Thoracic aorta (tissue), 2 donors: Measurements from ENCODE around the gene TP53. TPM values are rescaled to one million over a fixed set of nuclear protein-coding genes. Genes with fewer than 3 reads are reported as not detected.
A peak's percentile ranks its signal among the peaks of the same experiment; 100 is the strongest.

Experiments
- ATAC-seq: fragments of 150-250 bp; one replicate; pipeline ENCODE4 v1.8.0; 2017; ENCODE audit warnings: low read depth; ENCODE audit not compliant: insufficient number of reproducible peaks, low FRiP score
- DNase-seq: peaks from one replicate; pipeline ENCODE4 v3.0.0-alpha.2; 2020; ENCODE audit warnings: low spot score
- H3K27ac ChIP-seq, 2 donors: fragments of 200-600 bp; sonication (generic); 1 replicate in 1 of 2; 2 replicates in 1 of 2; pipeline ENCODE4 v1.5.1; 2016; ENCODE audit warnings: mild to moderate bottlenecking in 2 of 2, moderate library complexity in 2 of 2
- H3K27me3 ChIP-seq: fragments of 200-600 bp; sonication (generic); replicated peaks from 2 replicates; pipeline ENCODE4 v1.6.0; 2016; ENCODE audit warnings: mild to moderate bottlenecking; ENCODE audit not compliant: insufficient read depth
- H3K36me3 ChIP-seq: fragments of 200-600 bp; sonication (generic); one replicate; pipeline ENCODE4 v1.5.1; 2016
- H3K4me1 ChIP-seq, 2 donors: fragments of 200-600 bp; sonication (generic); 1 replicate in 1 of 2; 2 replicates in 1 of 2; pipeline versions ENCODE4 v1.5.1 to v1.6.0; 2016; ENCODE audit warnings: low read depth in 2 of 2, mild to moderate bottlenecking in 1 of 2; ENCODE audit not compliant: control insufficient read depth in 1 of 2
- H3K4me3 ChIP-seq: fragments of 200-600 bp; sonication (generic); 2 replicates; pipeline ENCODE4 v1.5.1; 2016; ENCODE audit warnings: mild to moderate bottlenecking
- H3K9me3 ChIP-seq: fragments of 200-600 bp; sonication (generic); 2 replicates; pipeline ENCODE4 v1.5.1; 2016
- total RNA-seq, 2 donors: library from RNA; depleted of rRNA; stranded (reverse); fragments of >200 nt; gene quantifications; one replicate each; pipeline versions ENCODE4 v1.1.0 to v1.2.3, GENCODE V29; 2016
- TF ChIP-seq, protein P1 (sequence below): fragments of 200-600 bp; sonication (generic); IDR thresholded peaks from one replicate; pipeline ENCODE4 v1.5.1; 2019; ENCODE audit warnings: antibody characterized with exemption

TP53 gene
- total RNA-seq, 2 donors from 2014 or later, result 16.8 to 23.7 TPM

DNA sequence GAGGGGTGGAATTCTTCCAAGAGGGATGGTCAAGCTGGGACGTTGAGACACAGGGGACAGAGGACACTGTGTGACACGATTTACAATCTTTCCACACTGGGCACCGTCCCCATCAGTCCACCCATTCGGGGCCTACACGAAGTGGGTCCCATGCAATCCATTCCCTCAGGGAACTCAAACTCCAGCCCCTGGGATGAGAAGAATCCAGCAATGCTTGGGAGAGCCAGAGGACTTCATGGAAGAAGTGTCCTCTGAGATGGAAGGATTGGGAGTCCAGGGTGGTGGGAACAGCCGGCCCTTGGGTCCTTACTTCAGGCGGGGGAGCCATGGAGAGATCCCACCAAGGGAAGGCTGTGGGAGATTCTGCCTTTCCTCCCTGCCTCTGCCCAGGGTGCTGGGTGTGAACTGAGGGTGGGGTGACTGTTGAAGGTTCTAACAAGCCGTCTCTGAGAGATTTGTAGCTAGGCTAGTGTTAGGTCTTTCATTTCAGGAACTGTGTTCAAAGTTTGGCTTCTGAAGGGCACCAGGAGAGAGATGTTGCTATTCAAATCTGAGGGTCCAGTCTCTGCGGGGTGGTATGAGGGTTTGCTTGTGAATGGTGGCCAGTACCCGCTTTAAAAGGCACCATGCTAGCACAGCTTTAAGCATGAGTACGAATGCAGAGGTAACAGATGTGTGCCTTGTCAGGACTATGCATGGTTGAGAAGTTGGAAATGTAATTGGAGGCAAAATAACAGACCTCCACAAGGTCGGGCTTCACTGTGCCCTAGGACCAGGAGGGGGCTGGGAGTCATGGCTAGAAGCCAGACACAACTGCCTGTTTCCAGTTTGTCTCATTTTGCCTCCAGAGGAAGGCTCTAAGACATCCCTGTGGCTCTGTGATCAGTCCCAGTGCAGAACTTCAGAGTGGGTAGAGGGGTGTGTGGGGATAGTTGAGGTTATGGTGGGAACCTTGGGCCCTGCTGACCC lies 34.6 kb downstream of the TP53 start:
- TF ChIP-seq, protein P1, sequence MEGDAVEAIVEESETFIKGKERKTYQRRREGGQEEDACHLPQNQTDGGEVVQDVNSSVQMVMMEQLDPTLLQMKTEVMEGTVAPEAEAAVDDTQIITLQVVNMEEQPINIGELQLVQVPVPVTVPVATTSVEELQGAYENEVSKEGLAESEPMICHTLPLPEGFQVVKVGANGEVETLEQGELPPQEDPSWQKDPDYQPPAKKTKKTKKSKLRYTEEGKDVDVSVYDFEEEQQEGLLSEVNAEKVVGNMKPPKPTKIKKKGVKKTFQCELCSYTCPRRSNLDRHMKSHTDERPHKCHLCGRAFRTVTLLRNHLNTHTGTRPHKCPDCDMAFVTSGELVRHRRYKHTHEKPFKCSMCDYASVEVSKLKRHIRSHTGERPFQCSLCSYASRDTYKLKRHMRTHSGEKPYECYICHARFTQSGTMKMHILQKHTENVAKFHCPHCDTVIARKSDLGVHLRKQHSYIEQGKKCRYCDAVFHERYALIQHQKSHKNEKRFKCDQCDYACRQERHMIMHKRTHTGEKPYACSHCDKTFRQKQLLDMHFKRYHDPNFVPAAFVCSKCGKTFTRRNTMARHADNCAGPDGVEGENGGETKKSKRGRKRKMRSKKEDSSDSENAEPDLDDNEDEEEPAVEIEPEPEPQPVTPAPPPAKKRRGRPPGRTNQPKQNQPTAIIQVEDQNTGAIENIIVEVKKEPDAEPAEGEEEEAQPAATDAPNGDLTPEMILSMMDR, result no peak
- ATAC-seq (no peak), DNase-seq (no peak)
- Histone ChIP-seq H3K27me3 (peaks cover 26% of the 10 kb centered on the region), H3K9me3 (no peaks in the 10 kb centered on the region), H3K4me3 (no peak overlapping the region), H3K4me1 (peaks cover 14 to 22% of the 10 kb centered on the region in 2 donors), H3K36me3 (no peaks in the 10 kb centered on the region), H3K27ac (no peak overlapping the region)

DNA sequence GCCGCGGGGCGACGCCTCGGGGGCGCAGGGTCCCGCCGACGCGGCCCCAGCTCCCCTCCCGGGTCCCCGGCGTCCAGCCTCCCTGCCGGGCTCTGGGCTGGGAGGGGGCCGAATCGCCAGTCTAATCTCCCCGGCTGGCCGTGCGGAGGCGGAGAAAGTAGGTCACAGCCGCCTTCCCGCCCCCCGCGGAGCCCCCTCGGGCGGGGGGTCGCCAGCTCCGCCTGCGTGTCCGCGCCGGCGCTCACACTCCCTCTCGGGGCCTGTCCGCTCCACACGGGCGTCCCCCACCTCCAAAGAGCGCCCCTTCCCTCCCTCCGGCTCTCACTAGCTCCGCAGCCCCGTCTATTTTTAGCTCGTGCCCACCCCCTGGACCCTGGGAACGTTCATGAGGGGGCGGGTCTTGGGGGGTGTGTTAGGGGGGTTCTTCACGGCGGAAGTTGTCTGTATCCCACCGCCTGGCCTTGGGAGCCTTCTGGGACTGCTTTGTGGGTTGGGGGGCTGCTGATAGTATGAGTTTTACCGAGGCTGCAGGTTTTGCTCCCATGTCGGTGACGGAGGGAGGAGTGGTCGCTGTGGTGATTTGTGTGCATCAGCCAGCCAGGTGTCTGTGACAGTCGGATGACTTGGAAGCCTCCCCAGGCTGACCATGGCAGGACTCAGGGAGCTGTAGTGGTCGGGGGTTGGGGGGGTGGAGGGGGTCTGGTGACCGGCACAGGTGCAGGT lies 35.5 kb downstream of the TP53 start:
- peaks cover 14 to 22% of the 10 kb centered on the region in 2 donors for H3K4me1 ChIP-seq
- no peak for DNase-seq
- TF ChIP-seq, protein P1, result no peak
- no peaks in the 10 kb centered on the region for H3K9me3 ChIP-seq
- H3K4me3 ChIP-seq, result peak overlapping the region; percentile 63
- H3K27ac ChIP-seq, result peak overlapping the region in 1 of 2 donors; percentile 12
- peaks cover 26% of the 10 kb centered on the region for H3K27me3 ChIP-seq
- no peaks in the 10 kb centered on the region for H3K36me3 ChIP-seq
- ATAC-seq, result no peak

DNA sequence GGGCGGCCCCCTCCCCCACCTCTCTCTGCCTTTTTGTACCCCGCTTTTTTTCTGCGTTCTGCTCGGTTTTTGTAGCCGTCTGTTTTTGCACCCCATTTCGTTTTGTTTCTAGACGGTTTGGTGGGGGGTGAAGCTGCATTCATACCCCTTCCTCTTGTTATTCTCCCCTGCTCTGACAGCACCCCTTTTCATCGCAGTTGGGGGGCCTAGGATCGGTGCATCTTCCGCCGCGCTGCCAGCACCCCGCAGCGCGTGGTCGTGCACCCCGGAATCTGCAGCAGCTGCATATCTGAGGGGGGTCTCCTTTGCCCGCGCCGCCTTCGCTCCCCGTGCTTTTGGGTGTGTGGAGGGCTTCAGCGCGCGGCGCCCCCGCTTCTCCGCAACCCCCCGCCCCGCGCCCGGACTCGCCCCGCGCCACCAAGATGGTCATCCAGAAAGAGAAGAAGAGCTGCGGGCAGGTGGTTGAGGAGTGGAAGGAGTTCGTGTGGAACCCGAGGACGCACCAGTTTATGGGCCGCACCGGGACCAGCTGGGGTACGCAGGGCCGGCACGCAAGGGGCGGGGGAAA lies 36.1 kb downstream of the TP53 start:
- Histone ChIP-seq H3K4me3 (peak overlapping the region; percentile 63), H3K27me3 (peaks cover 26% of the 10 kb centered on the region), H3K27ac (peak overlapping the region in 1 of 2 donors; percentile 12), H3K4me1 (peaks cover 14 to 22% of the 10 kb centered on the region in 2 donors), H3K36me3 (no peaks in the 10 kb centered on the region), H3K9me3 (no peaks in the 10 kb centered on the region)
- DNase-seq, result no peak
- TF ChIP-seq, protein P1, result no peak
- no peak for ATAC-seq

DNA sequence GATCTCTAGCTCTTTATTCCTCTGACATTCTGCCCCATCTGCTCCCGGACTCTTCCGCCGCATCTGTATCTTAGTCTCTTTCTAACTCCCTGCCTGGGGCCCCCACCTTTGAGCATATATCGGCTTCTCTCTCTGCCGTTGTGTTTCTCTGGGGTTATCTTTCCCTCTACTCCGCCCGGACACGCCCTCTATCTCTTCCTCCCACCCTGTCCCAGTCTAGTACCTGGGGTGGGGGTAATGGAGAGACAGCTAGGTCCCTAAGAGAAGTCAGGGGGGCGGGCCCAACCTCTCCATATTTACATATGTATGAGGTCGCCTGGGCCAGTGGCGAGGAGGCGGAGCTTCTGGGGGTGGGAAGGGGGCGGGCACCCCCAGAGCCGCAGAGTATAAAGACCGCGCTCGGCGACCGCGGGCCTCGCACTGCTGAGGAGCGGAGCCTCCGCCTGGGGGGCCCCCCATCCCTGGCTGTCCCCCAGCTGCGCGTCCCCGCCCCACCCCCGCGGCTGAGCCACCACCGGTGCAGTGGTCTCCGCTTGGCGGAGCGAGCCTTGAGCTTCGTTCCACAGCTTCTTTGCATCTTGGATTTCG lies 36.7 kb downstream of the TP53 start, which contains the start of gene ATP1B2:
TSS of gene ATP1B2 (plus strand) at position 418 of the 588 bp plus-strand sequence. CDS start 593 bp downstream, outside the sequence.
- Histone ChIP-seq H3K27ac (peak within 1 kb of the TSS in 1 of 2 donors; percentile 12), H3K36me3 (no peaks in the 10 kb centered on the region), H3K27me3 (peaks cover 26% of the 10 kb centered on the region), H3K9me3 (no peaks in the 10 kb centered on the region), H3K4me1 (peaks cover 14 to 22% of the 10 kb centered on the region in 2 donors), H3K4me3 (peak within 1 kb of the TSS; percentile 63)
- ATAC-seq (no peak), DNase-seq (no peak)
- TF ChIP-seq, protein P1, result no peak
